HAP-1 (cell line): Measurements from ENCODE around the gene KLHL11.

Experiments used
- DNase-seq, 2 experiments: peaks; one replicate each; pipeline ENCODE4 v3.0.0-alpha.2; 2016 to 2020; ENCODE audit warnings: low spot score in 2 of 2
- H3K27me3 ChIP-seq: fragments of 250-450 bp; sonication (Bioruptor Pico); 2 replicates; pipeline ENCODE4 v1.5.1; 2020; ENCODE audit warnings: low read depth, mild to moderate bottlenecking, moderate library complexity
- H3K36me3 ChIP-seq: fragments of 250-450 bp; sonication (Bioruptor Pico); replicated peaks from 2 replicates; pipeline ENCODE4 v1.5.1; 2020; ENCODE audit warnings: mild to moderate bottlenecking
- H3K4me1 ChIP-seq: fragments of 250-450 bp; sonication (Bioruptor Pico); 2 replicates; pipeline ENCODE4 v1.5.1; 2020; ENCODE audit warnings: mild to moderate bottlenecking
- H3K4me3 ChIP-seq: fragments of 250-450 bp; sonication (Bioruptor Pico); 2 replicates; pipeline ENCODE4 v1.5.1; 2020; ENCODE audit warnings: mild to moderate bottlenecking, moderate library complexity
- H3K9me3 ChIP-seq: fragments of 250-450 bp; sonication (Bioruptor Pico); 2 replicates; pipeline ENCODE4 v1.5.1; 2020; ENCODE audit warnings: mild to moderate bottlenecking, moderate library complexity
- in situ Hi-C: fragments of 300-500 bp; cut with MboI; formaldehyde crosslinking; loops from 3 replicates; pipeline ENCODE4 v1.14.3; 2020; ENCODE audit warnings: low sequenced_read_pairs, inconsistent platforms, mixed read lengths

The KLHL11 gene

GRCh38 chr17:41864836-41865595 lies at the start of gene KLHL11:
Gene KLHL11 (minus strand): TSS chr17:41865423. CDS start chr17:41865370, 53 bp downstream.
- Histone ChIP-seq H3K27me3 (no peaks in the 10 kb centered on the region), H3K4me1 (peaks cover 13% of the 10 kb centered on the region), H3K4me3 (peak within 1 kb of the TSS; percentile 99), H3K36me3 (peaks cover 34% of the 10 kb centered on the region), H3K9me3 (no peaks in the 10 kb centered on the region)
- in situ Hi-C loops = no loop called here
- peak; percentile 89 to 93 for DNase-seq

GRCh38 chr17:41915020-41915419 lies 49.8 kb upstream of the KLHL11 start:
- in situ Hi-C loops = no loop called here
- peaks cover 15% of the 10 kb centered on the region for H3K4me1 ChIP-seq
- no peaks in the 10 kb centered on the region for H3K9me3 ChIP-seq
- no peaks in the 10 kb centered on the region for H3K27me3 ChIP-seq
- no peak overlapping the region for H3K4me3 ChIP-seq
- H3K36me3 ChIP-seq = peaks cover 48% of the 10 kb centered on the region
- DNase-seq = no peak

GRCh38 chr17:41914358-41914766 lies 49.1 kb upstream of the KLHL11 start:
- Histone ChIP-seq H3K36me3 (peaks cover 55% of the 10 kb centered on the region), H3K27me3 (no peaks in the 10 kb centered on the region), H3K4me3 (no peak overlapping the region), H3K9me3 (no peaks in the 10 kb centered on the region), H3K4me1 (peaks cover 8% of the 10 kb centered on the region)
- no peak for DNase-seq
- in situ Hi-C loops = no loop called here

GRCh38 chr17:41913798-41914197 lies 48.6 kb upstream of the KLHL11 start:
- H3K27me3 ChIP-seq = no peaks in the 10 kb centered on the region
- no peak overlapping the region for H3K4me3 ChIP-seq
- peaks cover 60% of the 10 kb centered on the region for H3K36me3 ChIP-seq
- H3K9me3 ChIP-seq = no peaks in the 10 kb centered on the region
- peaks cover 6% of the 10 kb centered on the region for H3K4me1 ChIP-seq
- in situ Hi-C loops = no loop called here
- no peak for DNase-seq

GRCh38 chr17:41912925-41913324 lies 47.7 kb upstream of the KLHL11 start:
- H3K4me3 ChIP-seq = no peak overlapping the region
- H3K36me3 ChIP-seq = peaks cover 69% of the 10 kb centered on the region
- DNase-seq = no peak
- in situ Hi-C loops = no loop called here
- H3K9me3 ChIP-seq = no peaks in the 10 kb centered on the region
- H3K4me1 ChIP-seq = peaks cover 6% of the 10 kb centered on the region
- H3K27me3 ChIP-seq = no peaks in the 10 kb centered on the region

- peaks cover 87% of the 10 kb centered on the region for H3K36me3 ChIP-seq
- no peak for DNase-seq
- no peak overlapping the region for H3K4me3 ChIP-seq
- in situ Hi-C loops = no loop called here
- no peaks in the 10 kb centered on the region; the same call in 1 of the 2 replicates for H3K4me1 ChIP-seq
- H3K9me3 ChIP-seq = no peaks in the 10 kb centered on the region
- H3K27me3 ChIP-seq = no peaks in the 10 kb centered on the region
Measured at GRCh38 chr17:41910701-41911391, 45.6 kb upstream of the KLHL11 start.

- DNase-seq = no peak
- Histone ChIP-seq H3K36me3 (peaks cover 99% of the 10 kb centered on the region), H3K4me1 (no peaks in the 10 kb centered on the region), H3K4me3 (no peak overlapping the region), H3K27me3 (no peaks in the 10 kb centered on the region), H3K9me3 (no peaks in the 10 kb centered on the region)
- in situ Hi-C loops = no loop called here
Measured at GRCh38 chr17:41909088-41909487, 43.9 kb upstream of the KLHL11 start.

- DNase-seq = no peak
- H3K4me1 ChIP-seq = no peaks in the 10 kb centered on the region
- H3K36me3 ChIP-seq = peaks cover 93% of the 10 kb centered on the region
- H3K9me3 ChIP-seq = no peaks in the 10 kb centered on the region
- in situ Hi-C loops = no loop called here
- H3K4me3 ChIP-seq = no peak overlapping the region
- no peaks in the 10 kb centered on the region for H3K27me3 ChIP-seq
Measured at GRCh38 chr17:41907633-41908539, 42.7 kb upstream of the KLHL11 start.

- in situ Hi-C loops = no loop called here
Measured at GRCh38 chr17:41907185-41907556, 41.9 kb upstream of the KLHL11 start.

GRCh38 chr17:41906465-41907184 lies 41.4 kb upstream of the KLHL11 start:
- DNase-seq = no peak
- no peaks in the 10 kb centered on the region for H3K4me1 ChIP-seq
- peaks cover 93% of the 10 kb centered on the region for H3K36me3 ChIP-seq
- no peaks in the 10 kb centered on the region for H3K9me3 ChIP-seq
- no peaks in the 10 kb centered on the region for H3K27me3 ChIP-seq
- no peak overlapping the region for H3K4me3 ChIP-seq
- in situ Hi-C loops = no loop called here

More at GRCh38 chr17:41907185-41907556, 41.9 kb upstream of the KLHL11 start:
- DNase-seq = no peak
- Histone ChIP-seq H3K4me1 (no peaks in the 10 kb centered on the region), H3K9me3 (no peaks in the 10 kb centered on the region), H3K27me3 (no peaks in the 10 kb centered on the region), H3K36me3 (peaks cover 93% of the 10 kb centered on the region), H3K4me3 (no peak overlapping the region)

- in situ Hi-C loops = no loop called here
- Histone ChIP-seq H3K4me1 (no peaks in the 10 kb centered on the region), H3K4me3 (no peak overlapping the region), H3K9me3 (no peaks in the 10 kb centered on the region), H3K27me3 (no peaks in the 10 kb centered on the region), H3K36me3 (peaks cover 91% of the 10 kb centered on the region)
- DNase-seq = no peak
Measured at GRCh38 chr17:41905172-41905571, 39.9 kb upstream of the KLHL11 start.

GRCh38 chr17:41904242-41904841 lies 39.1 kb upstream of the KLHL11 start:
- no peak for DNase-seq
- Histone ChIP-seq H3K36me3 (peaks cover 90% of the 10 kb centered on the region), H3K4me1 (no peaks in the 10 kb centered on the region), H3K4me3 (no peak overlapping the region), H3K9me3 (no peaks in the 10 kb centered on the region), H3K27me3 (no peaks in the 10 kb centered on the region)
- in situ Hi-C loops = no loop called here

- Histone ChIP-seq H3K36me3 (peaks cover 88% of the 10 kb centered on the region), H3K9me3 (no peaks in the 10 kb centered on the region), H3K27me3 (no peaks in the 10 kb centered on the region), H3K4me1 (no peaks in the 10 kb centered on the region), H3K4me3 (no peak overlapping the region)
- DNase-seq = no peak
- in situ Hi-C loops = no loop called here
Measured at GRCh38 chr17:41901646-41902045, 36.4 kb upstream of the KLHL11 start.
